GM18873 (cell line): ENCODE measurements around the gene GFOD2.
"Not testable (repeated sequence)": the region's sequence is repeated elsewhere in the genome, so short reads cannot be mapped to it uniquely, and the experiment has no call there.

Experiments
- ATAC-seq: cut with Tn5 transposase; IDR thresholded peaks from one replicate; pipeline ENCODE4 v1.9.1; 2021; ENCODE audit warnings: mild to moderate bottlenecking, moderate library complexity, moderate number of reproducible peaks; ENCODE audit not compliant: unreplicated experiment, low FRiP score

GFOD2 gene

DNA sequence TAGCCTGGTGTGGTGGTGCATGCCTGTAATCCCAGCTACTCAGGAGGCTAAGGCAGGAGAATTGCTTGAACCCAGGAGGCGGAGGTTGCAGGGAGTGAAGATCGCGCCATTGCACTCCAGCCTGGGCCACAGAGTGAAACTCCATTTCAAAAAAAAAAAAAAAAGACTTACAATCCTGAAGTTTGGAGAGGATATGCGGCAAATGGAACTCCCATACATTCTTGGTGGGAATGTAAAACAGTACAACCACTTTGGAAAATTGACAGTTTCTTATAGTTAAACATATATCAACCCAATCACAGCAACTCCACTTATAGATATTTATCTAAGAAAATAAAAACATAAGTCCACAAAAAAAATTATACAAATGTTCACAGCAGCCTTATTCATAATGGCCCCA, 11.9 kb downstream of the GFOD2 start:
- no peak for ATAC-seq

DNA sequence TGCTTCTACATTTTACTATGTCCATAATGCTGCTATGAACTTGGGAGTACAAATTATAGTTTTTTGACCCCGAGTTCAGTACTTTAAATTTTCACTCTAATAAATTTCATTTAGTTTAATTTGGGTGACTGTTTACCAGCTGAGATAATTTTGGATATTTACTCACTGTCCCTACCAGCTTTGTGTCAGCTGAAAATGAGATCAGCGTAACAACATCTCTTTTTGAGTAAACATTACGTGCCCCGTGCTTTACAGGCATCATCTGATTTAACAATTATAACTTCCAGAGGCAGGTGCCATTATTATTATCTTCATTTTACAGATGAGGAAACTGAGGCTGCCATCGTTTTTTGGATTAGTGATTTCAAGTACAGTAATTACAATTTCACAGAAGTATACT, 15.0 kb downstream of the GFOD2 start:
- ATAC-seq = no peak

- no peak for ATAC-seq
Observed at GRCh38 chr16:67703626-67704025, 15.5 kb downstream of the GFOD2 start.

DNA sequence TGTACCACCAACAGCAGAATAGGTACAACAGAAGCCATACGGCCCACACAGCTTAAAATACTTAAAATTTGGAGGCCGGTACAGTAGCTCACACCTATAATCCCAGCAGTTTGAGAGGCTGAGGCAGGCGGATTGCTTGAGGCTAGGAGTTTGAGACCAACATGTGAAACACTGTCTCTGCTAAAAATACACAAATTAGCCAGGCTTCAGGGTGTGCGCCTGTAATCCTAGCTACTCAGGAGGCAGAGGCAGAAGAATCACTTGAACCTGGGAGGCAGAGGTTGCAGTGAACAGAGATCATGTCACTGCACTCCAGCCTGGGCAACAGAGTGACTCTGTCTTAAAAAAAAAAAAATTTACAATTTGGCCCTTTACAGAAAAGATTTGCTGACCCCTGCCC, 17.0 kb downstream of the GFOD2 start:
- ATAC-seq = no peak

DNA sequence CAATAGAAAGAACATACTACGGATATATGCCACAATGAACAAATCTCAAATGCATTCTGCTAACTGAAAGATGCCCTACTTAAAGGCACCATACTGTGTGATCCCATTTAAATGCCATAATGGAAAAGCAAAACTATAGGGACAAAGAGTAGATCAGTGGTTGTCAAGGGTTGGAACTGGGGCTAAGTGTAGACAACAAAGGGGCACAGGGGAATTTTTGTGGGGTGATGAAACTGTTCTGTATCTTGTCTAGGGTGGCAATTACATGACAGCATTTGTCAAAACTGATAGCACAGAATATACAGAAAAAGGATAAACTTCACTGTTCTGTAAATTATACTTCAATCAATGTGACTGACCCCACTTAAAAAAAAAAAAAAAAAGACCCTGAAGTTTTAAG, 17.7 kb downstream of the GFOD2 start:
- no peak for ATAC-seq

DNA sequence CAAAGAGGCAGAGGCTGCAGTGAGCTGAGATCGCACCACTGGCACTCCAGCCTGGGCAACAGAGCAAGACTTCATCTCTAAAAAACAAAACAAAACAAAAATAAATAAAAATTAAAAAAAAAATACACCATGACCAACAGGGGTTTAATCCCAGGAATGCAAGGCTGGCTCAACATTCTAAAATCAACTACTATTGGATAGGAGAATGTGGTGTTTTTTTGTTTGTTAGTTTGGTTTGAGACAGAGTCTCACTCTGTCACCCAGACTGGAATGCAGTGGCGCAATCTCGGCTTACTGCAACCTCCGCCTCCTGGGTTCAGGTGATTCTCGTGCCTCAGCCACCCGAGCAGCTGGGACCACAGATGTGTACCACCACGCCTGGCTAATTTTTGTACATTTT, 19.9 kb downstream of the GFOD2 start:
- no peak for ATAC-seq

DNA sequence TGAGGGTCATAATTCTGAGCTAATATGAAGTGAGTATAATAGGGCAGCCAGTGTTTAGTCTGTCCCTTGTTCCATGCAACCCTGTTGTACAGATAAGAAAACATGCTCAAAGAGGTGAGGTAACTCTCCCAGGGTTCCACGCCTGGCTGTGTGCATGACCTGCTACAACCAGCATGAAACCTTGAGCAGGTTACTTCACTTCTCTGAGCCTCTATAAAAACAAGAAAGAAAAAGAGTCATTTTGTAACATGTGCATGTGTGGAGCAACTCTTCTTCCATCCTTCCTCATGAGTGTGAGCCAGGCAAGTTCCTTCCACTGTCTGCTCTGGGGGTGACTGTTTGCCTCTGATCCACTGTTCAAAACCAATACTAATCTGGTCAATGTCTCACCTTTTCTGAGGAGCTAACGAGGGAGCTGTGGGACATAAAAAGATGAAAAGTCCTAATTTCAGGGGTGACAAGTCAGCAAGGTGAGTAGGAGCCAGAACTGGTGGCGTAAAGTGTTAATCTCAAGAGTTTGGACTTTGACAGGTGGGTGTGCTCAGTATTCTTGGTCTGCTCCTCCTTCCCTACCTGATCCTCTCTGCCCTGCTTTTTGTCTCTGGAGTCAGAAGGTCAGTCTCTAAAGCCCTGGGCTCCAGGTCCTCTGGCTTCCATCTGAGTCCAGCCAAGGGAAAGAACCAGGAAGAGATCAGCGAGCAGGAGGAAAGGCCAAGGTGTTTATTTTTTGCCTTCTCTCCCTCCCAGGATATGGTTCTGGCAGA, 21.5 kb downstream of the GFOD2 start:
- ATAC-seq = no peak

GRCh38 chr16:67694611-67695010, 24.5 kb downstream of the GFOD2 start:
- no peak for ATAC-seq

DNA sequence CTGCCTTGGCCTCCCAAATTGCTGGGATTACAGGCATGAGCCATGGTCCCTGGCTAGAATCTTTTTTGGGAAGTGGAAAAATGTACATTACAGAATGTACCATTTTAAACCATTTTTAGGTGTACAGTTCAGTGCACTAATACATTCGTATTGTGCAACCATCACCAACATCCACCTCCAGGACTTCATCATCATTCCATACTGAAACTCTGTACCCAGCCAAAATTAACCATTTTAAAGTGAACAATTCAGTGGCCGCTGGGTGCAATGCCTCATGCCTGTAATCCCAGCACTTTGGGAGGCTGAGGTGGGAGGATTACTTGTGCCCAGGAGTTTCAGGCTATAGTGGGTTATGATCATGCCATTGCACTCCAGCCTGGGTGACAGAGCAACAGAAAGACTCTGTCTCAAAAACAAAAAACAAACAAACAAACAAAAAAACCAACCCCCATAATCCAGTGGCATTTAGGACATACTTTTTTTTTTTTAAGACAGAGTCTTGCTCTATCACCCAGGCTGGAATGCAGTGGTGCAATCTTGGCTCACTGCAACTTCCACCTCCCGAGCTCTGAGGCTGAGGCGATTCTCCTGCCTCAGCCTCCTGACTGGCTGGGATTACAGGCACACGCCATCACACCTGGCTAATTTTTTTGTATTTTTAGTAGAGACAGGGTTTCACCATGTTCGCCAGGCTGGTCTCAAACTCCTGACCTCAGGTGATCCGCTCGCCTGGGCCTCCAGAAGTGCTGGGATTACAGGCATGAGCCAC, 25.4 kb downstream of the GFOD2 start:
- ATAC-seq = not testable (repeated sequence)

GRCh38 chr16:67685388-67686112, 33.6 kb downstream of the GFOD2 start:
- no peak for ATAC-seq

- ATAC-seq = no peak
Observed at GRCh38 chr16:67683767-67684166, 35.3 kb downstream of the GFOD2 start.

GRCh38 chr16:67679935-67680897, 38.9 kb downstream of the GFOD2 start:
- no peak for ATAC-seq

GRCh38 chr16:67678354-67679023, 40.6 kb downstream of the GFOD2 start:
- ATAC-seq = no peak

GRCh38 chr16:67677712-67678111, 41.4 kb downstream of the GFOD2 start:
- no peak for ATAC-seq

GRCh38 chr16:67676939-67677338, 42.2 kb downstream of the GFOD2 start:
- ATAC-seq = no peak

GRCh38 chr16:67676516-67676915, 42.6 kb downstream of the GFOD2 start:
- ATAC-seq = no peak

GRCh38 chr16:67675999-67676398, 43.1 kb downstream of the GFOD2 start:
- no peak for ATAC-seq

DNA sequence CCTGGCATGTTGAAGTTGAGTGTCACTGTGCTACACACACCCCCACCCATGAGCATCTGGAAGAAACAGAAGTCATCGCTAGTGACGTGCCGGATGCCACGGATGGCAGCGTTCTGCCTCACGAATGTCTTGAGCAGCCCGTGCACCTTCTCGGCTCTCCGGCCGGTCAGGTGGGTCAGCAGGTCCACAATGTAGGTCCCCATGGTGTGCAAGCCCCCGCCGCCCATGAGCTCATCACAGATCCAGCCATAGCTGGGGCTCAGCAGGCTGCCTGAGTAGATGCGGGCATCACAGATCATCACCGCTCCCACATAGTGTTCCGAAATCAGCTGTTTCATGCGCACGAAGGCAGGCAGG, 43.6 kb downstream of the GFOD2 start:
- ATAC-seq = no peak

GRCh38 chr16:67674851-67675578, 44.1 kb downstream of the GFOD2 start:
- ATAC-seq = no peak
